H9 (cell line): ENCODE results near the gene VPS13A. TPM values are rescaled to one million over a fixed set of nuclear protein-coding genes. Genes with fewer than 3 reads are reported as not detected.

Source experiments
- DNase-seq: peaks from one replicate; pipeline ENCODE4 v3.0.0-alpha.2; 2017
- H2AFZ ChIP-seq: one replicate; pipeline ENCODE4 v1.6.1; 2013; ENCODE audit warnings: mild to moderate bottlenecking, low read length, control low read depth, moderate library complexity
- H2AK5ac ChIP-seq: 2 replicates; pipeline ENCODE4 v1.6.1; 2013; ENCODE audit warnings: low read length, control low read depth, mixed read lengths; ENCODE audit not compliant: insufficient read length
- H2BK120ac ChIP-seq: one replicate; pipeline ENCODE4 v1.6.1; 2013; ENCODE audit warnings: low read depth, mild to moderate bottlenecking, low read length, control low read depth, inconsistent platforms; ENCODE audit not compliant: poor library complexity, severe bottlenecking
- H2BK12ac ChIP-seq: 2 replicates; pipeline ENCODE4 v1.6.1; 2013; ENCODE audit warnings: low read length, control low read depth, mixed read lengths, low read depth; ENCODE audit not compliant: insufficient read length
- H2BK15ac ChIP-seq: 2 replicates; pipeline ENCODE4 v1.6.1; 2013; ENCODE audit warnings: low read depth, low read length, control low read depth
- H2BK20ac ChIP-seq: one replicate; pipeline ENCODE4 v1.6.1; 2013; ENCODE audit warnings: low read depth, mild to moderate bottlenecking, low read length, control low read depth, inconsistent platforms; ENCODE audit not compliant: poor library complexity, severe bottlenecking
- H2BK5ac ChIP-seq: 2 replicates; pipeline ENCODE4 v1.6.1; 2013; ENCODE audit warnings: low read length, control low read depth, mixed read lengths; ENCODE audit not compliant: insufficient read length
- H3K14ac ChIP-seq: 2 replicates; pipeline ENCODE4 v1.6.1; 2013; ENCODE audit warnings: low read length, control low read depth; ENCODE audit not compliant: insufficient read depth
- H3K18ac ChIP-seq: 2 replicates; pipeline ENCODE4 v1.6.1; 2013; ENCODE audit warnings: low read depth, mild to moderate bottlenecking, mixed read lengths, low read length, control low read depth; ENCODE audit not compliant: insufficient read length
- H3K23ac ChIP-seq: 2 replicates; pipeline ENCODE4 v1.6.1; 2013; ENCODE audit warnings: low read length, control low read depth, mixed read lengths, low read depth; ENCODE audit not compliant: insufficient read length
- H3K23me2 ChIP-seq: 2 replicates; pipeline ENCODE4 v1.6.1; 2013; ENCODE audit warnings: low read depth, mild to moderate bottlenecking, mixed read lengths, low read length, control low read depth; ENCODE audit not compliant: insufficient read length, poor library complexity, severe bottlenecking
- H3K27ac ChIP-seq: 2 replicates; pipeline ENCODE4 v1.5.1; 2013; ENCODE audit warnings: low read length, control low read depth, mixed read lengths, low read depth; ENCODE audit not compliant: insufficient read length
- H3K27me3 ChIP-seq: 2 replicates; pipeline ENCODE4 v1.6.1; 2013; ENCODE audit warnings: low read length, control low read depth, inconsistent platforms; ENCODE audit not compliant: insufficient read depth
- H3K4ac ChIP-seq: 2 replicates; pipeline ENCODE4 v1.6.1; 2013; ENCODE audit warnings: low read depth, mild to moderate bottlenecking, control low read depth, inconsistent platforms, low read length, moderate library complexity
- H3K4me1 ChIP-seq: 2 replicates; pipeline ENCODE4 v1.6.1; 2013; ENCODE audit warnings: low read length, control low read depth, inconsistent platforms; ENCODE audit not compliant: insufficient read depth
- H3K4me2 ChIP-seq: 2 replicates; pipeline ENCODE4 v1.6.1; 2013; ENCODE audit warnings: low read length, control low read depth, mixed read lengths; ENCODE audit not compliant: insufficient read length, insufficient read depth
- H3K56ac ChIP-seq: 2 replicates; pipeline ENCODE4 v1.6.1; 2013; ENCODE audit warnings: low read depth, mild to moderate bottlenecking, mixed read lengths, low read length, control low read depth; ENCODE audit not compliant: insufficient read length
- H3K79me1 ChIP-seq: 2 replicates; pipeline ENCODE4 v1.6.1; 2013; ENCODE audit warnings: low read depth, mild to moderate bottlenecking, moderate library complexity, low read length, control low read depth, inconsistent platforms; ENCODE audit not compliant: insufficient read depth, poor library complexity, severe bottlenecking
- H3K79me2 ChIP-seq: 2 replicates; pipeline ENCODE4 v1.6.1; 2013; ENCODE audit warnings: low read length, control low read depth, inconsistent platforms; ENCODE audit not compliant: insufficient read depth
- H3K9ac ChIP-seq: 2 replicates; pipeline ENCODE4 v1.6.1; 2013; ENCODE audit warnings: low read length, control low read depth, mixed read lengths; ENCODE audit not compliant: insufficient read length; ENCODE audit errors: extremely low read depth
- H3K9me3 ChIP-seq: one replicate; pipeline ENCODE4 v1.6.1; 2013; ENCODE audit warnings: low read depth, low read length, inconsistent platforms; ENCODE audit not compliant: control insufficient read depth
- H3T11ph ChIP-seq: one replicate; pipeline ENCODE4 v1.6.1; 2013; ENCODE audit warnings: mild to moderate bottlenecking, low read length, control low read depth, inconsistent platforms
- H4K20me1 ChIP-seq: one replicate; pipeline ENCODE4 v1.6.1; 2013; ENCODE audit not compliant: control insufficient read depth, insufficient read length, insufficient read depth
- H4K5ac ChIP-seq: 2 replicates; pipeline ENCODE4 v1.6.1; 2013; ENCODE audit warnings: low read depth, mild to moderate bottlenecking, mixed read lengths, low read length, control low read depth; ENCODE audit not compliant: insufficient read length
- H4K8ac ChIP-seq: replicated peaks from 2 replicates; pipeline ENCODE4 v1.6.1; 2013; ENCODE audit warnings: low read length, control low read depth, mixed read lengths, low read depth; ENCODE audit not compliant: insufficient read length
- H4K91ac ChIP-seq: 2 replicates; pipeline ENCODE4 v1.6.1; 2013; ENCODE audit warnings: low read depth, mild to moderate bottlenecking, moderate library complexity, mixed read lengths, low read length, control low read depth; ENCODE audit not compliant: insufficient read length
- H3K27ac Mint-ChIP-seq, 3 experiments: 2 replicates in 2 of 3; 3 replicates in 1 of 3; pipeline ENCODE4 v1.8.0; 2020 to 2021; ENCODE audit warnings: mixed read lengths in 3 of 3, mild to moderate bottlenecking in 1 of 3, moderate library complexity in 1 of 3
- H3K27me3 Mint-ChIP-seq: 2 replicates; pipeline ENCODE4 v1.8.0; 2021; ENCODE audit warnings: low read depth, mild to moderate bottlenecking, moderate library complexity, mixed read lengths
- H3K36me3 Mint-ChIP-seq, 3 experiments: 2 replicates in 2 of 3; 3 replicates in 1 of 3; pipeline ENCODE4 v1.8.0; 2020 to 2021; ENCODE audit warnings: low read depth in 3 of 3, mixed read lengths in 3 of 3; ENCODE audit not compliant: insufficient read depth in 1 of 3
- H3K4me1 Mint-ChIP-seq, 2 experiments: 2 replicates each; pipeline ENCODE4 v1.8.0; 2020; ENCODE audit warnings: mixed read lengths in 2 of 2
- H3K4me3 Mint-ChIP-seq, 2 experiments: 2 replicates in 1 of 2; 3 replicates in 1 of 2; pipeline ENCODE4 v1.8.0; 2020 to 2021; ENCODE audit warnings: mild to moderate bottlenecking in 2 of 2, mixed read lengths in 2 of 2, moderate library complexity in 1 of 2
- H3K9me3 Mint-ChIP-seq, 2 experiments: 2 replicates in 1 of 2; 3 replicates in 1 of 2; pipeline ENCODE4 v1.8.0; 2020; ENCODE audit warnings: mild to moderate bottlenecking in 2 of 2, mixed read lengths in 2 of 2, moderate library complexity in 1 of 2
- CTCF ChIP-seq: fragments of 200-600 bp; sonication (generic); conservative IDR thresholded peaks from 3 replicates; pipeline ENCODE4 v1.8.0; 2021; ENCODE audit warnings: antibody characterized with exemption, mild to moderate bottlenecking
- total RNA-seq: library from RNA; stranded (reverse); gene quantifications from 2 replicates; pipeline ENCODE4 v1.2.1, GENCODE V29; 2021

The VPS13A gene
- total RNA-seq, 1 experiment from 2014 or later = 34.0 TPM

- no peaks in the 10 kb centered on the region for H4K20me1 ChIP-seq
- H3K56ac ChIP-seq = no peak overlapping the region
- no peak overlapping the region for H2BK15ac ChIP-seq
- no peak overlapping the region for H2AFZ ChIP-seq
- Mint-ChIP-seq H3K4me1 (peaks cover 24 to 27% of the 10 kb centered on the region in 2 experiments), H3K27ac (no peak overlapping the region), H3K4me3 (no peak overlapping the region), H3K9me3 (no peaks in the 10 kb centered on the region), H3K27me3 (no peaks in the 10 kb centered on the region), H3K36me3 (no peaks in the 10 kb centered on the region; a peak in 2 of 7 replicates)
- DNase-seq = no peak
- H2AK5ac ChIP-seq = no peak overlapping the region
- no peak overlapping the region for H3K9ac ChIP-seq
- H2BK120ac ChIP-seq = no peak overlapping the region
- H4K8ac ChIP-seq = no peak overlapping the region
- no peak overlapping the region for H3K14ac ChIP-seq
- H3T11ph ChIP-seq = no peak overlapping the region
- H3K4me2 ChIP-seq = no peak overlapping the region
- H3K79me1 ChIP-seq = peaks cover 11% of the 10 kb centered on the region
- H3K9me3 ChIP-seq = no peaks in the 10 kb centered on the region
- H2BK12ac ChIP-seq = no peak overlapping the region
- H3K23me2 ChIP-seq = peaks cover under 1% of the 10 kb centered on the region
- H4K91ac ChIP-seq = no peak overlapping the region
- no peak overlapping the region for H3K23ac ChIP-seq
- H3K27ac ChIP-seq = no peak overlapping the region
- no peaks in the 10 kb centered on the region for H3K27me3 ChIP-seq
- H2BK20ac ChIP-seq = no peak overlapping the region
- no peak overlapping the region for H2BK5ac ChIP-seq
- H3K18ac ChIP-seq = no peak overlapping the region
- H3K79me2 ChIP-seq = peaks cover 28% of the 10 kb centered on the region; the same call in 1 of the 2 replicates
- peaks cover 6% of the 10 kb centered on the region; the same call in 1 of the 2 replicates for H3K4me1 ChIP-seq
- no peak overlapping the region for H3K4ac ChIP-seq
- H4K5ac ChIP-seq = no peak overlapping the region
- no peak for TF ChIP-seq CTCF
Observed at GRCh38 chr9:77183581-77183980, 6.2 kb downstream of the VPS13A start.
